ENCODE data around the gene SIPA1L2. TPM values are rescaled to one million over a fixed set of nuclear protein-coding genes. Genes with fewer than 3 reads are reported as not detected.

Gene SIPA1L2
- total and polyA plus RNA-seq, 2 of the 13 experiments (the other 11 are each of a cell fraction or from before 2014, with no cell fraction given), result 0.03 TPM; not detected in 1

GRCh38 chr1:232600424-232601258, 29.3 kb downstream of the SIPA1L2 start:
- 4% methylated on average over 5 of the region's 6 CpGs for WGBS (ENCODE audit: low lambda C conversion rate)
- BruUV-seq (replicated peaks), result no TSS peak
- no peak for FAIRE-seq
- Histone ChIP-seq H3K9ac (ENCODE audit: insufficient read depth, low read depth, low read length) (no peak overlapping the region), H3K27me3 (ENCODE audit: control insufficient read depth in 1 of 2, insufficient read depth in 2 of 2, low read length in 2 of 2) (peaks cover 0 to 5% of the 10 kb centered on the region in 2 experiments; a peak in 1 of 5 replicates), H3K79me2 (ENCODE audit: insufficient read depth, low read length) (no peaks in the 10 kb centered on the region), H2AFZ (ENCODE audit: low read length) (no peak overlapping the region), H3K9me3 (ENCODE audit: low read length) (no peaks in the 10 kb centered on the region), H3K4me3 (replicated peaks in 1 of 3; ENCODE audit: insufficient read depth in 1 of 3, low read depth in 2 of 3, low read length in 3 of 3) (no peak overlapping the region), H3K36me3 (replicated peaks in 1 of 2; ENCODE audit: control insufficient read depth in 1 of 2, insufficient read depth in 2 of 2, low read length in 2 of 2) (no peaks in the 10 kb centered on the region), H4K20me1 (ENCODE audit: insufficient read depth, low read length) (no peaks in the 10 kb centered on the region), H3K4me2 (ENCODE audit: low read depth, low read length) (no peak overlapping the region), H3K4me1 (ENCODE audit: insufficient read depth, low read length) (no peaks in the 10 kb centered on the region), H3K27ac (ENCODE audit: extremely low read length, insufficient read depth, low read length) (no peak overlapping the region)
- no peak for TF ChIP-seq ZNF251 (CRISPR knock-in tag; IDR thresholded peaks at IDR 0.05)
- TF ChIP-seq SMYD3 (CRISPR knock-in tag; IDR thresholded peaks at IDR 0.05), result no peak
- no peak for TF ChIP-seq RBFOX2 (IDR thresholded peaks at IDR 0.05; ENCODE audit: low read depth, low read length)
- no peak for TF ChIP-seq ZNF335 (CRISPR knock-in tag; IDR thresholded peaks at IDR 0.05)
- TF ChIP-seq ZNF761 (CRISPR knock-in tag; conservative IDR thresholded peaks at IDR 0.05), result no peak
- no peak for TF ChIP-seq KMT2A (CRISPR knock-in tag; IDR thresholded peaks at IDR 0.05)
- no peak for TF ChIP-seq ZNF570 (CRISPR knock-in tag; IDR thresholded peaks at IDR 0.05; ENCODE audit: borderline replicate concordance)
- TF ChIP-seq ZNF451 (CRISPR knock-in tag; IDR thresholded peaks at IDR 0.05), result no peak
- no peak for TF ChIP-seq ZSCAN20 (CRISPR knock-in tag; IDR thresholded peaks at IDR 0.05; ENCODE audit: borderline replicate concordance)
- no peak for TF ChIP-seq ZNF691 (CRISPR knock-in tag; IDR thresholded peaks at IDR 0.05; ENCODE audit: borderline replicate concordance, low read depth)
- no peak for TF ChIP-seq ZNF441 (CRISPR knock-in tag; IDR thresholded peaks at IDR 0.05; ENCODE audit: borderline replicate concordance)
- no peak for TF ChIP-seq PRPF4 (IDR thresholded peaks at IDR 0.05; ENCODE audit: low read depth, low read length, poor library complexity, severe bottlenecking)
- no peak for TF ChIP-seq TAF15 (IDR thresholded peaks at IDR 0.05; ENCODE audit: low read depth, low read length, poor library complexity, severe bottlenecking)
- no peak for TF ChIP-seq ISL2 (CRISPR knock-in tag; IDR thresholded peaks at IDR 0.05)
- no peak for TF ChIP-seq TARDBP (CRISPR knock-in tag; IDR thresholded peaks at IDR 0.05)
- TF ChIP-seq ZFP37 (CRISPR knock-in tag; IDR thresholded peaks at IDR 0.05; ENCODE audit: borderline replicate concordance), result no peak
- ChIA-PET POLR2A (no interaction called here), CTCF (ENCODE audit: low intra/inter-chr PET ratio, low total read pairs) (no interaction called here)
- DNase-seq (ENCODE audit: low spot score), result no peak
- ATAC-seq, result no peak
- intact Hi-C loops (cut with micrococcal nuclease; ENCODE audit: unreplicated experiment) (no loop called here), in situ Hi-C loops (cut with HindIII; ENCODE audit: extremely low pct_ligation_motif_present, low pct_unique_long_range_greater_than_20kb) (no loop called here)
